Breast epithelium (tissue), 4 donors: ENCODE results near the gene EVI2A. TPM values are rescaled to one million over a fixed set of nuclear protein-coding genes. Genes with fewer than 3 reads are reported as not detected.

Experiments
- DNase-seq, 2 donors: peaks; one replicate each; pipeline ENCODE4 v3.0.0-alpha.2; 2019; ENCODE audit warnings: low spot score in 2 of 2
- H3K27ac ChIP-seq, 2 donors: fragments of 200-600 bp; sonication (generic) in 1 of 2; one replicate each; pipeline ENCODE4 v1.5.1; 2016 to 2019; ENCODE audit warnings: mild to moderate bottlenecking in 1 of 2
- H3K27me3 ChIP-seq, 2 donors: fragments of 200-600 bp; sonication (generic) in 1 of 2; one replicate each; pipeline versions ENCODE4 v1.5.1 to v1.6.0; 2017 to 2019; ENCODE audit warnings: control low read depth in 1 of 2, mild to moderate bottlenecking in 1 of 2
- H3K36me3 ChIP-seq: fragments of 200-600 bp; one replicate; pipeline ENCODE4 v1.5.1; 2019
- H3K4me1 ChIP-seq, 2 donors: fragments of 200-600 bp; sonication (generic); one replicate each; pipeline ENCODE4 v1.5.1; 2016 to 2019; ENCODE audit warnings: control low read depth in 1 of 2
- H3K4me3 ChIP-seq, 3 donors: fragments of 200-600 bp; sonication (generic); 1 replicate in 2 of 3; 2 replicates in 1 of 3; pipeline ENCODE4 v1.5.1; 2016 to 2019; ENCODE audit warnings: mild to moderate bottlenecking in 3 of 3, moderate library complexity in 2 of 3
- H3K9me3 ChIP-seq, 2 donors: fragments of 200-600 bp; sonication (generic) in 1 of 2; one replicate each; pipeline ENCODE4 v1.5.1; 2016 to 2019; ENCODE audit warnings: control low read depth in 1 of 2
- CTCF ChIP-seq, 3 donors: fragments of 450-650 bp; IDR thresholded peaks; one replicate each; pipeline ENCODE4 v1.5.1; 2016 to 2017; ENCODE audit warnings: antibody characterized with exemption in 3 of 3, mild to moderate bottlenecking in 3 of 3, moderate library complexity in 3 of 3
- POLR2A ChIP-seq: fragments of 450-650 bp; IDR thresholded peaks from one replicate; pipeline ENCODE4 v1.6.1; 2016; ENCODE audit warnings: antibody characterized with exemption, mild to moderate bottlenecking, moderate library complexity
- POLR2AphosphoS5 ChIP-seq, 3 donors: sonication (generic); formaldehyde crosslinking; IDR thresholded peaks; one replicate each; pipeline ENCODE4 v1.6.1; 2017; ENCODE audit warnings: antibody characterized with exemption in 3 of 3
- intact Hi-C: fragments of 100-400 bp; cut with DNase I; formaldehyde crosslinking; loops from one replicate; pipeline ENCODE4 v1.15.1; 2023; ENCODE audit warnings: low total_unique reads
- total RNA-seq, 3 donors: library from RNA; depleted of rRNA; stranded (reverse); fragments of >200 nt; gene quantifications; one replicate each; pipeline ENCODE4 v1.1.0, GENCODE V29; 2016

The EVI2A gene
- total RNA-seq: 10 to 100 TPM in 1 of 3 donors, 1 to 10 TPM in 2; 4.3 to 34.2 (median 8.8) TPM

- Histone ChIP-seq H3K36me3 (no peaks in the 10 kb centered on the region), H3K27me3 (no peaks in the 10 kb centered on the region), H3K4me1 (peaks cover 0 to 4% of the 10 kb centered on the region in 2 donors), H3K4me3 (peak within 1 kb of the TSS; percentile 1 to 34 (median 14)), H3K27ac (no peak within 1 kb of the TSS), H3K9me3 (no peaks in the 10 kb centered on the region)
- no peak for TF ChIP-seq POLR2AphosphoS5 (IDR thresholded peaks at IDR 0.05)
- no peak for DNase-seq
- intact Hi-C loops: no loop called here
Observed at GRCh38 chr17:31321481-31321880, at the start of gene EVI2A. Gene EVI2A, minus strand, starts transcription at chr17:31321622. Its CDS starts 2,609 bp downstream, at chr17:31319013.

- no peak overlapping the region for H3K4me3 ChIP-seq
- H3K27me3 ChIP-seq: no peaks in the 10 kb centered on the region
- no peak for DNase-seq
- H3K27ac ChIP-seq: no peak overlapping the region
- H3K9me3 ChIP-seq: no peaks in the 10 kb centered on the region
- H3K4me1 ChIP-seq: no peaks in the 10 kb centered on the region
- intact Hi-C loops: no loop called here
- TF ChIP-seq POLR2AphosphoS5 (IDR thresholded peaks at IDR 0.05) (no peak), CTCF (IDR thresholded peaks at IDR 0.05) (no peak), POLR2A (no peak)
- H3K36me3 ChIP-seq: no peaks in the 10 kb centered on the region
Observed at GRCh38 chr17:31369266-31369665, 47.8 kb upstream of the EVI2A start.

- Histone ChIP-seq H3K27ac (no peak overlapping the region), H3K4me3 (no peak overlapping the region), H3K27me3 (no peaks in the 10 kb centered on the region), H3K36me3 (no peaks in the 10 kb centered on the region), H3K4me1 (no peaks in the 10 kb centered on the region), H3K9me3 (no peaks in the 10 kb centered on the region)
- no peak for TF ChIP-seq POLR2AphosphoS5 (IDR thresholded peaks at IDR 0.05)
- TF ChIP-seq POLR2A: no peak
- TF ChIP-seq CTCF (IDR thresholded peaks at IDR 0.05): no peak
- intact Hi-C loops: no loop called here
- DNase-seq: no peak
Observed at GRCh38 chr17:31366088-31366487, 44.7 kb upstream of the EVI2A start.

GRCh38 chr17:31364012-31364411 lies 42.6 kb upstream of the EVI2A start:
- H3K4me3 ChIP-seq: no peak overlapping the region
- H3K36me3 ChIP-seq: no peaks in the 10 kb centered on the region
- no peaks in the 10 kb centered on the region for H3K27me3 ChIP-seq
- no peak for DNase-seq
- H3K9me3 ChIP-seq: no peaks in the 10 kb centered on the region
- TF ChIP-seq POLR2AphosphoS5 (IDR thresholded peaks at IDR 0.05): no peak
- no peak for TF ChIP-seq POLR2A
- TF ChIP-seq CTCF (IDR thresholded peaks at IDR 0.05): no peak
- no peak overlapping the region for H3K27ac ChIP-seq
- intact Hi-C loops: no loop called here
- H3K4me1 ChIP-seq: no peaks in the 10 kb centered on the region

- intact Hi-C loops: no loop called here
- Histone ChIP-seq H3K9me3 (no peaks in the 10 kb centered on the region), H3K4me3 (no peak overlapping the region), H3K27me3 (no peaks in the 10 kb centered on the region), H3K27ac (no peak overlapping the region), H3K4me1 (no peaks in the 10 kb centered on the region), H3K36me3 (peaks cover 5% of the 10 kb centered on the region)
- TF ChIP-seq POLR2A (no peak), POLR2AphosphoS5 (IDR thresholded peaks at IDR 0.05) (no peak), CTCF (IDR thresholded peaks at IDR 0.05) (no peak)
- DNase-seq: no peak
Observed at GRCh38 chr17:31357839-31358394, 36.5 kb upstream of the EVI2A start.

GRCh38 chr17:31357091-31357490 lies 35.7 kb upstream of the EVI2A start:
- no peak for DNase-seq
- intact Hi-C loops: no loop called here
- no peak for TF ChIP-seq POLR2A
- no peak for TF ChIP-seq POLR2AphosphoS5 (IDR thresholded peaks at IDR 0.05)
- TF ChIP-seq CTCF (IDR thresholded peaks at IDR 0.05): no peak
- Histone ChIP-seq H3K9me3 (no peaks in the 10 kb centered on the region), H3K4me1 (no peaks in the 10 kb centered on the region), H3K36me3 (peaks cover 5% of the 10 kb centered on the region), H3K4me3 (no peak overlapping the region), H3K27ac (no peak overlapping the region), H3K27me3 (no peaks in the 10 kb centered on the region)
